Neural cell (in vitro differentiated cells): ENCODE data around the gene UTRN. TPM values are rescaled to one million over a fixed set of nuclear protein-coding genes. Genes with fewer than 3 reads are reported as not detected.

Source experiments
- H2AFZ ChIP-seq: fragments of 200-600, 300-800 bp; sonication (generic), shearing (Covaris generic); 2 replicates; pipeline ENCODE4 v1.6.0; 2014; ENCODE audit warnings: low read depth, mild to moderate bottlenecking, antibody characterized with exemption, low read length, moderate library complexity
- H3F3A ChIP-seq: fragments of 200-600 bp; shearing (Covaris generic); 2 replicates; pipeline ENCODE4 v1.6.1; 2016; ENCODE audit warnings: mild to moderate bottlenecking, moderate library complexity, mixed read lengths, antibody characterized with exemption, low read length; ENCODE audit not compliant: insufficient read depth, poor library complexity, severe bottlenecking
- H3K27ac ChIP-seq: fragments of 200-600, 300-800 bp; sonication (generic), shearing (Covaris generic); 2 replicates; pipeline ENCODE4 v1.5.1; 2014; ENCODE audit warnings: mild to moderate bottlenecking, low read length, moderate library complexity
- H3K27me3 ChIP-seq: fragments of 300-800, 200-600 bp; sonication (generic), shearing (Covaris generic); 2 replicates; pipeline ENCODE4 v1.6.0; 2014; ENCODE audit warnings: mild to moderate bottlenecking, low read depth, low read length, moderate library complexity; ENCODE audit not compliant: insufficient read depth
- H3K36me3 ChIP-seq: fragments of 300-800, 200-600 bp; sonication (generic), shearing (Covaris generic); 2 replicates; pipeline ENCODE4 v1.5.1; 2014; ENCODE audit warnings: mild to moderate bottlenecking, antibody characterized with exemption, low read length, moderate library complexity; ENCODE audit not compliant: insufficient read depth
- H3K4me2 ChIP-seq: fragments of 300-800, 200-600 bp; sonication (generic), shearing (Covaris generic); 2 replicates; pipeline ENCODE4 v1.6.0; 2014; ENCODE audit warnings: mild to moderate bottlenecking, low read length
- H3K4me3 ChIP-seq: fragments of 300-800, 200-600 bp; sonication (generic), shearing (Covaris generic); 2 replicates; pipeline ENCODE4 v1.5.1; 2014; ENCODE audit warnings: mild to moderate bottlenecking, low read length, moderate library complexity
- H3K79me2 ChIP-seq: fragments of 200-600 bp; shearing (Covaris generic); replicated peaks from 2 replicates; pipeline ENCODE4 v1.6.0; 2014; ENCODE audit warnings: mild to moderate bottlenecking, low read length, moderate library complexity; ENCODE audit not compliant: insufficient read depth
- H3K9ac ChIP-seq: fragments of 300-800, 200-600 bp; sonication (generic), shearing (Covaris generic); 2 replicates; pipeline ENCODE4 v1.6.1; 2016; ENCODE audit warnings: mild to moderate bottlenecking, low read length, mixed read lengths
- H3K9me2 ChIP-seq: fragments of 200-600 bp; shearing (Covaris generic); 2 replicates; pipeline ENCODE4 v1.6.1; 2016; ENCODE audit warnings: mild to moderate bottlenecking, low read length, mixed read lengths; ENCODE audit not compliant: insufficient read depth
- H3K9me3 ChIP-seq: fragments of 200-600, 300-800 bp; sonication (generic), shearing (Covaris generic); 2 replicates; pipeline ENCODE4 v1.6.1; 2016; ENCODE audit warnings: mild to moderate bottlenecking, mixed run types, low read length, moderate library complexity, mixed read lengths
- H4K20me1 ChIP-seq: fragments of 200-600 bp; shearing (Covaris generic); 2 replicates; pipeline ENCODE4 v1.6.1; 2016; ENCODE audit warnings: mild to moderate bottlenecking, mixed run types; ENCODE audit not compliant: insufficient read depth
- EP300 ChIP-seq: fragments of 450-650 bp; conservative IDR thresholded peaks from 2 replicates; pipeline ENCODE4 v1.6.1; 2014; ENCODE audit warnings: antibody characterized with exemption, mild to moderate bottlenecking, moderate library complexity; ENCODE audit not compliant: poor library complexity, severe bottlenecking
- EZH2 ChIP-seq: fragments of 200-600, 300-800 bp; shearing (Covaris generic), sonication (generic); IDR thresholded peaks from 2 replicates; pipeline ENCODE4 v1.6.1; 2014; ENCODE audit warnings: antibody characterized with exemption, low read length, borderline replicate concordance, mild to moderate bottlenecking; ENCODE audit not compliant: insufficient read depth, poor library complexity, severe bottlenecking
- MXI1 ChIP-seq: fragments of 450-650 bp; conservative IDR thresholded peaks from 2 replicates; pipeline ENCODE4 v1.6.1; 2014; ENCODE audit warnings: antibody characterized with exemption, mild to moderate bottlenecking; ENCODE audit not compliant: poor library complexity, severe bottlenecking
- POLR2AphosphoS5 ChIP-seq: IDR thresholded peaks from 2 replicates; pipeline ENCODE4 v1.6.1; 2012
- RAD21 ChIP-seq: fragments of 450-650 bp; conservative IDR thresholded peaks from 2 replicates; pipeline ENCODE4 v1.6.1; 2014; ENCODE audit warnings: antibody characterized with exemption, mild to moderate bottlenecking, moderate library complexity
- SMC3 ChIP-seq: fragments of 450-650 bp; conservative IDR thresholded peaks from 2 replicates; pipeline ENCODE4 v1.6.1; 2014; ENCODE audit warnings: antibody characterized with exemption, mild to moderate bottlenecking, moderate library complexity; ENCODE audit not compliant: poor library complexity
- TAF1 ChIP-seq: IDR thresholded peaks from 2 replicates; pipeline ENCODE4 v1.6.1; 2012; ENCODE audit warnings: low read depth
- polyA plus RNA-seq: library from polyadenylated mRNA; depleted of rRNA; stranded (reverse); fragments of >200 nt; gene quantifications from 2 replicates; pipeline ENCODE4 v1.2.3, GENCODE V29; 2014
- TF ChIP-seq, protein P1 (sequence below): fragments of 450-650 bp; IDR thresholded peaks from 2 replicates; pipeline ENCODE4 v1.5.1; 2014; ENCODE audit warnings: antibody characterized with exemption, mild to moderate bottlenecking, moderate library complexity; ENCODE audit not compliant: poor library complexity, severe bottlenecking
- TF ChIP-seq, protein P2 (sequence below): IDR thresholded peaks from 2 replicates; pipeline ENCODE4 v1.6.1; 2012; ENCODE audit warnings: borderline replicate concordance

UTRN gene
- polyA plus RNA-seq, 1 donor from 2014 or later, result 5.2 TPM

DNA sequence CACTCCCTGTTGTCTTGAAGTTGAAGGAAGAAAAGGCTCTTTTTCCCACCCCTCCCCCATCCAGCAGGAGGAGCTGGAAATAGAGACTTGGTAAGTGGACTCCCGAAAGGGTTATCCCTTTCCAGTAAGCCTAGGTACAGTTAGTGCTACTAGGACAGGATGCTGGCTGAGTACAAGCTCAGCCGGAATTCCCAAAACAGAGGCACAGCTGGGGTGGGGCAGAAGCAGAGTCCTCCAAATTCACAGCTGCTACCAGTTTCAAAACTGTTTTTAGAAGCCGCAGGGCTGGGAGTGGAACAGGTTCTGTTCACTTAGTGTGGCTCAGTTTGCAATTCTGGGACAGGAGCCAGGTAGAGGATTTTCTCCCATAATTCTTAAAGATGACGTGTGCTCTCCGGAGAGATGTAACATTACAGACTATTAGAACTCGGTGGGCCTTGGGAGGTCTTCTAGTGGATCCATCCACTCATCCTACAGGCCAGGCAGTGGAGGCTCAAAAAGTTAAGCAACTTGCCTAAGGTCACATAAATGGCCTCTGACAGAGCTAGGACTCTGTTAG, 19.0 kb upstream of the UTRN start:
- H2AFZ ChIP-seq, result no peak overlapping the region
- TF ChIP-seq EZH2 (no peak), TAF1 (no peak), MXI1 (no peak), EP300 (no peak), SMC3 (no peak)
- no peak overlapping the region for H3K4me3 ChIP-seq
- H3K4me2 ChIP-seq, result no peak overlapping the region
- H3K9me2 ChIP-seq, result no peaks in the 10 kb centered on the region
- H3K27me3 ChIP-seq, result no peaks in the 10 kb centered on the region
- H3K9me3 ChIP-seq, result peaks cover 4% of the 10 kb centered on the region
- H4K20me1 ChIP-seq, result no peaks in the 10 kb centered on the region
- no peak overlapping the region for H3K9ac ChIP-seq
- H3K27ac ChIP-seq, result no peak overlapping the region
- no peaks in the 10 kb centered on the region for H3K79me2 ChIP-seq
- H3F3A ChIP-seq, result no peaks in the 10 kb centered on the region
- H3K36me3 ChIP-seq, result no peaks in the 10 kb centered on the region

DNA sequence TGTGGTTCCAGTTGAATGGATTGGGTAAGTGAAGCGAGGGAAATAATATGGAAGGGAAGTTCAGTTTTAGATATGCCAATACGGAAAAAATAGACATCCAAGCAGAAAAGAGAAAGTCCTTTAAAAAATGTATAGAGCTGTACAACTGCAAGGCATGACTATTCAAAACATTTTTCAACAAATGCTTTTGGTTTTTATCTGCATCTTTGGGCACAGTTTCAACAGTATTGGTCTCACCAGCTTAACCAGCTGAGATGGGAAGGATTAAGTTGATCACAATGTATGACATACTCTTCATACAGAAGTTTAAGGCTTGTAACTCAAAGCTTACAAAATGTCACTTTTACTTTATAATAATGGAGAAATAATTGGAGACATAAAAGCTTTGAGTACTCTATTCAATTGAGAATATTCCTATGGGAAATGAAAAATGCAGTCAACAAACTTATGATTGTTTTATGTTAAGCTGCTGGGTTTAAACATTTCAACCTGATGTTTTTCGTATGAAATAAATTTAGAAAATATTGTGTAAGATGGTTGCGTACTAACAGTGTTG, 16.3 kb upstream of the UTRN start:
- TF ChIP-seq RAD21 (no peak), SMC3 (no peak), MXI1 (no peak), POLR2AphosphoS5 (no peak), EZH2 (no peak), EP300 (no peak), TAF1 (no peak)
- TF ChIP-seq, protein P1, sequence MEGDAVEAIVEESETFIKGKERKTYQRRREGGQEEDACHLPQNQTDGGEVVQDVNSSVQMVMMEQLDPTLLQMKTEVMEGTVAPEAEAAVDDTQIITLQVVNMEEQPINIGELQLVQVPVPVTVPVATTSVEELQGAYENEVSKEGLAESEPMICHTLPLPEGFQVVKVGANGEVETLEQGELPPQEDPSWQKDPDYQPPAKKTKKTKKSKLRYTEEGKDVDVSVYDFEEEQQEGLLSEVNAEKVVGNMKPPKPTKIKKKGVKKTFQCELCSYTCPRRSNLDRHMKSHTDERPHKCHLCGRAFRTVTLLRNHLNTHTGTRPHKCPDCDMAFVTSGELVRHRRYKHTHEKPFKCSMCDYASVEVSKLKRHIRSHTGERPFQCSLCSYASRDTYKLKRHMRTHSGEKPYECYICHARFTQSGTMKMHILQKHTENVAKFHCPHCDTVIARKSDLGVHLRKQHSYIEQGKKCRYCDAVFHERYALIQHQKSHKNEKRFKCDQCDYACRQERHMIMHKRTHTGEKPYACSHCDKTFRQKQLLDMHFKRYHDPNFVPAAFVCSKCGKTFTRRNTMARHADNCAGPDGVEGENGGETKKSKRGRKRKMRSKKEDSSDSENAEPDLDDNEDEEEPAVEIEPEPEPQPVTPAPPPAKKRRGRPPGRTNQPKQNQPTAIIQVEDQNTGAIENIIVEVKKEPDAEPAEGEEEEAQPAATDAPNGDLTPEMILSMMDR, result no peak
- TF ChIP-seq, protein P2, sequence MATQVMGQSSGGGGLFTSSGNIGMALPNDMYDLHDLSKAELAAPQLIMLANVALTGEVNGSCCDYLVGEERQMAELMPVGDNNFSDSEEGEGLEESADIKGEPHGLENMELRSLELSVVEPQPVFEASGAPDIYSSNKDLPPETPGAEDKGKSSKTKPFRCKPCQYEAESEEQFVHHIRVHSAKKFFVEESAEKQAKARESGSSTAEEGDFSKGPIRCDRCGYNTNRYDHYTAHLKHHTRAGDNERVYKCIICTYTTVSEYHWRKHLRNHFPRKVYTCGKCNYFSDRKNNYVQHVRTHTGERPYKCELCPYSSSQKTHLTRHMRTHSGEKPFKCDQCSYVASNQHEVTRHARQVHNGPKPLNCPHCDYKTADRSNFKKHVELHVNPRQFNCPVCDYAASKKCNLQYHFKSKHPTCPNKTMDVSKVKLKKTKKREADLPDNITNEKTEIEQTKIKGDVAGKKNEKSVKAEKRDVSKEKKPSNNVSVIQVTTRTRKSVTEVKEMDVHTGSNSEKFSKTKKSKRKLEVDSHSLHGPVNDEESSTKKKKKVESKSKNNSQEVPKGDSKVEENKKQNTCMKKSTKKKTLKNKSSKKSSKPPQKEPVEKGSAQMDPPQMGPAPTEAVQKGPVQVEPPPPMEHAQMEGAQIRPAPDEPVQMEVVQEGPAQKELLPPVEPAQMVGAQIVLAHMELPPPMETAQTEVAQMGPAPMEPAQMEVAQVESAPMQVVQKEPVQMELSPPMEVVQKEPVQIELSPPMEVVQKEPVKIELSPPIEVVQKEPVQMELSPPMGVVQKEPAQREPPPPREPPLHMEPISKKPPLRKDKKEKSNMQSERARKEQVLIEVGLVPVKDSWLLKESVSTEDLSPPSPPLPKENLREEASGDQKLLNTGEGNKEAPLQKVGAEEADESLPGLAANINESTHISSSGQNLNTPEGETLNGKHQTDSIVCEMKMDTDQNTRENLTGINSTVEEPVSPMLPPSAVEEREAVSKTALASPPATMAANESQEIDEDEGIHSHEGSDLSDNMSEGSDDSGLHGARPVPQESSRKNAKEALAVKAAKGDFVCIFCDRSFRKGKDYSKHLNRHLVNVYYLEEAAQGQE, result no peak
- Histone ChIP-seq H3K27ac (no peak overlapping the region), H3K79me2 (no peaks in the 10 kb centered on the region), H3F3A (no peaks in the 10 kb centered on the region), H2AFZ (no peak overlapping the region), H3K27me3 (no peaks in the 10 kb centered on the region), H3K9ac (no peak overlapping the region), H4K20me1 (no peaks in the 10 kb centered on the region), H3K4me2 (no peak overlapping the region), H3K36me3 (no peaks in the 10 kb centered on the region), H3K9me2 (no peaks in the 10 kb centered on the region), H3K4me3 (no peak overlapping the region), H3K9me3 (peaks cover 6% of the 10 kb centered on the region)
